NCI-H2029 treated with DMSO at 0.1 percent for 48 hours (cell line): Measurements from ENCODE around the gene GM2A.
"Not testable (repeated sequence)": the region's sequence is repeated elsewhere in the genome, so short reads cannot be mapped to it uniquely, and the experiment has no call there.

Experiments
- DNase-seq: peaks from one replicate; lab custom pipeline; 2025; lab: John Stamatoyannopoulos, UW

GM2A gene

GRCh38 chr5:151293624-151294023 lies 40.6 kb downstream of the GM2A start:
- no peak for DNase-seq

GRCh38 chr5:151295138-151295537 lies 42.2 kb downstream of the GM2A start:
- no peak for DNase-seq

GRCh38 chr5:151295791-151296477 lies 42.9 kb downstream of the GM2A start:
- no peak for DNase-seq

GRCh38 chr5:151296478-151296830 lies 43.5 kb downstream of the GM2A start:
- DNase-seq: no peak

- DNase-seq: no peak
Measured at GRCh38 chr5:151296974-151297373, 44.0 kb downstream of the GM2A start.

GRCh38 chr5:151298063-151298855 lies 45.3 kb downstream of the GM2A start:
- DNase-seq: no peak

GRCh38 chr5:151303666-151304065 lies 50.7 kb downstream of the GM2A start, which contains the start of gene SLC36A3:
Gene SLC36A3 (minus strand): TSS chr5:151303766. CDS start chr5:151303354, 412 bp downstream.
- DNase-seq: no peak

- not testable (repeated sequence) for DNase-seq
Measured at GRCh38 chr5:151309266-151309665, 56.3 kb downstream of the GM2A start.

- not testable (repeated sequence) for DNase-seq
Measured at GRCh38 chr5:151309821-151310220, 56.8 kb downstream of the GM2A start.

GRCh38 chr5:151310932-151311331 lies 57.9 kb downstream of the GM2A start:
- DNase-seq: no peak

- DNase-seq: no peak
Measured at GRCh38 chr5:151312756-151313324, 59.9 kb downstream of the GM2A start.

- DNase-seq: no peak
Measured at GRCh38 chr5:151313357-151313756, 60.4 kb downstream of the GM2A start.

GRCh38 chr5:151315998-151316597 lies 63.1 kb downstream of the GM2A start:
- DNase-seq: peak; percentile 21

- no peak for DNase-seq
Measured at GRCh38 chr5:151317871-151318270, 64.9 kb downstream of the GM2A start.

GRCh38 chr5:151318850-151319732 lies 66.1 kb downstream of the GM2A start:
- no peak for DNase-seq
